IPS-NIHi7 (cell line): ENCODE data around the gene EMC1.
"Not testable (repeated sequence)": the region's sequence is repeated elsewhere in the genome, so short reads cannot be mapped to it uniquely, and the experiment has no call there.

ENCODE experiments used
- DNase-seq: peaks from one replicate; pipeline ENCODE4 v3.0.0; 2012; ENCODE audit warnings: mixed read lengths; ENCODE audit errors: extremely low spot score

EMC1 gene

GRCh38 chr1:19216585-19216984, 34.7 kb downstream of the EMC1 start:
- DNase-seq, result not testable (repeated sequence)

- no peak for DNase-seq
These were observed 37.7 kb downstream of the EMC1 start for GRCh38 chr1:19213580-19213979.

GRCh38 chr1:19212167-19212566, 39.2 kb downstream of the EMC1 start:
- no peak for DNase-seq

- DNase-seq, result no peak
These were observed 40.4 kb downstream of the EMC1 start for GRCh38 chr1:19210772-19211549.

GRCh38 chr1:19209990-19210771, 41.1 kb downstream of the EMC1 start, which contains the start of gene UBR4:
Gene UBR4 (minus strand): TSS chr1:19210266. CDS start chr1:19210248, 18 bp downstream.
- DNase-seq, result peak; percentile 97

- peak; percentile 48 for DNase-seq
These were observed 41.8 kb downstream of the EMC1 start for GRCh38 chr1:19209439-19209989.

- no peak for DNase-seq
These were observed 42.5 kb downstream of the EMC1 start for GRCh38 chr1:19208710-19209438.

- DNase-seq, result no peak
These were observed 44.4 kb downstream of the EMC1 start for GRCh38 chr1:19206947-19207346.

- no peak for DNase-seq
These were observed 45.5 kb downstream of the EMC1 start for GRCh38 chr1:19205845-19206244.

- no peak for DNase-seq
These were observed 45.9 kb downstream of the EMC1 start for GRCh38 chr1:19205403-19205802.

GRCh38 chr1:19204446-19205266, 46.7 kb downstream of the EMC1 start:
- no peak for DNase-seq

- DNase-seq, result no peak
These were observed 47.9 kb downstream of the EMC1 start for GRCh38 chr1:19203440-19203839.

GRCh38 chr1:19202396-19202795, 48.9 kb downstream of the EMC1 start:
- DNase-seq, result no peak

GRCh38 chr1:19199969-19200604, 51.2 kb downstream of the EMC1 start:
- no peak for DNase-seq

GRCh38 chr1:19199329-19199968, 51.9 kb downstream of the EMC1 start:
- DNase-seq, result no peak

GRCh38 chr1:19198820-19199219, 52.5 kb downstream of the EMC1 start:
- no peak for DNase-seq

GRCh38 chr1:19197845-19198244, 53.5 kb downstream of the EMC1 start:
- DNase-seq, result no peak

GRCh38 chr1:19196331-19196730, 55.0 kb downstream of the EMC1 start:
- no peak for DNase-seq

GRCh38 chr1:19193004-19193403, 58.3 kb downstream of the EMC1 start:
- DNase-seq, result no peak

GRCh38 chr1:19191811-19192210, 59.5 kb downstream of the EMC1 start:
- no peak for DNase-seq
